NCI-H1105 (cell line): ENCODE results near the gene RUNX3.

Experiments used
- DNase-seq: peaks from one replicate; lab custom pipeline; 2025; lab: John Stamatoyannopoulos, UW

The RUNX3 gene

DNA sequence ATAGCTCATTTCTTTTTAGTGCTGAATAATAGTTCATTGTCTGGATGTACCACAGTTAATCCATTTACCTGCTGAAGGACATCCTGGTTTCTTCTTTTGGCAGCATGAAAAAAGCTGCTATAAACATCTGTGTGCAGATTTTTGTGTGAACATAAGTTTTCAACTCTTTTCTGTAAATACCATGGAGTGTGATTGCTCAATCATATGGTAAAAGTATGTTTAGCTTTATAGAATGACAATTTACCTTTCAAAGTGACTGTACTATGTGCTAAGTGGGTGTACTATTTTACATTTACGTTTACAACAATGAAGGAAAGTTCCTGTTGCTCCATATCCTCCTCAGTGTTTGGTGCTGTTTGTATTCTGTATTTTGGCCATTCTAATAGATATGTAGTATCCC is 49.0 kb downstream of the RUNX3 start:
- DNase-seq: no peak

GRCh38 chr1:24878775-24879742 is 51.0 kb downstream of the RUNX3 start:
- no peak for DNase-seq

DNA sequence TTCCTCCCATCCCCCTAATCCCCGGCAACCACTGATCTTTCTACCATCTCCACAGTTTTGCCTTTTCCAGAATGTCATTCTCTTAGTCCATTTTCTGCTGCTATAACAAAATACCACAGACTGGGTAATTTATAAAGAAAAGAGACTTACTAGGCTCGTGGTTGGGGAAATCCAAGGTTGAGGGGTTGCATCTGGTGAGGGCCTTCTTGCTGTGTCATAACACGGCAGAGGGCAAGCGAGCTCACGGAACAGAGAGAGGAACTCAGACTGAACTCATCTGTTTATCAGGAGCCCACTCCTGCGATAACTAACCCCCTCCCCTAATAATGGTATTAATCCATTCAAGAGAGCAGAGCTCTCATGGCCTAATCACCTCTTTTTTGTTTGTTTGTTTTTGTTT is 52.0 kb downstream of the RUNX3 start:
- no peak for DNase-seq

DNA sequence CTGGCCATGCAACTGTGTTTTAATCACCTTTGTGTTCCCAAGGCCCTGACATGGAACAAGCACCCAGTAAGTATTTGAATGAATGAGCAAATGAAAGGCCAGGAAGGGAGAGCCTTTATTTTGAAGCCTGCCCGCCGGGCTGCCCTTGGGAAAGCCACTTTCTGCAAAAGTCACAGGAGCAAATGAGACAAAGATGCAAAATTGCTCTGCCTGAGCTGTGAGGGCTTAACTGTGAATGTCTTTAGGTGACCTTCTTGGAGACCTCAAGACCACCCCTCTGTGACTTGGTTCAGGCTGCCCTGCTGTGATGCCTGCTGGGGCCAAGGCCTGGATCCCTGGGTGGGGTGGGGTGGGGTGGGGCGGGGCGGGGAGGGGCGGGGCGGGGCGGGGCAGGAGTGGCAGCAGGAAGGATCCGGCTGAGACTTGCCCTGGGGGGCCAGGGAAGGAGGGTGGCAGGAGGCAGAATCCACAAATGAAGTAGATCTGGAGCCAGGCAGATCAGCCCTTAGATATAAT is 54.0 kb downstream of the RUNX3 start:
- DNase-seq: no peak

GRCh38 chr1:24875257-24875656 is 54.8 kb downstream of the RUNX3 start:
- DNase-seq: no peak

- DNase-seq: no peak
Observed at GRCh38 chr1:24874611-24875234, 55.4 kb downstream of the RUNX3 start.

DNA sequence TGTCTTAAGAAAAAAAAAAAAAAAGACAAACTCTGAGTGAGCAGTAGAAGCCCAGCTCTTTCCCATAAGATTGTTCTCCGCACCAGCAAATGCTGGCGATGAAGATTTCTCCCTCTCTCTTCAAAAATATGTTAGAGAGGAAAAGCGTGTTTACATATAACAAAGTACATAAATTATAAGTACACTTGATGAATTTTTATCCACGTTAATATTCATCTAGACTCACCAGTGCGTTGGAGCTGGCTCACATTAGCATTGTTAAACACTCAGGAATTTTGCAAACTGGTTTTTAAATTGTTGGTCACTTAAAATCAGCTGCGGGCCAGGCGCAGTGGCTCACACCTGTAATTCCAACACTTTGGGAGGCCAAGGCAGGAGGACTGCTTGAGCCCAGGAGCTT is 56.0 kb downstream of the RUNX3 start:
- no peak for DNase-seq

GRCh38 chr1:24873148-24873547 is 56.9 kb downstream of the RUNX3 start:
- no peak for DNase-seq

DNA sequence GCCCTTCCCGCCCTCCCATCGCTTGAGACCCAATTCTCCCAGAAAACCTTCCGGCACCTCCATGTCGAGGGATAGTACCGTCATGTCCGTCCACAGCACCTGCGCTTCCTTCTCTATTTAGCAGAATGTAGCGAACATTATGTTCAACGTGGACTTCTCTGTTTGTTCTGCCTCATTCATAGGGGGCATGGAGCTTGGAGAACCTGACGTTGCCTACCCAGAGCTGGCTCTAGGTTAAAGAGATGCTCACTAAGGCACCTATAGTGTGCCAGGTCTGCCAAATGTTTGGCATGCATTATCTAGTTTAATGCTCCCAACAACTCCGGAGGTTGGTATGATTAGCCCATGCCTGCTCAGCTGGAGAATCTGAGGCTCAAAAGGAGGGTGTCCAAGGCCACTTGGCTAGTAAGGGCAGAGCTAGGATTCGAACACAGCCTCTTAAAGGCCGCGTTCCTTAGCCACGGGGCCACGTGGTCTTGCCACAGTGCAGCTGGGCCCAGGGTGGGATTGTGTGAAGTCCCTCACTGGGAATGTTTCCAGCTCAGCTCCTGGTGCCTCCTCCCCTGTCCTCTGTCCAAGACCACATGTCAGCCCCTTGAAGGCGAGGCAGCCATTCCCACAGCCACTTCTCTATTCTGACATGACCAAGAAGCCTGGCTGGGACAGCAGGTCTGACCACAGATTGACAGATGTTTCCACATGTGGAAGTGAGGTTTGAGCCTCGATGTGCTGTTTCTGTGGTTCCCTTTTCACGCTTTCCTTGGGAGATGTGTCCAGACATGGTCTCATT is 57.8 kb downstream of the RUNX3 start:
- DNase-seq: no peak

DNA sequence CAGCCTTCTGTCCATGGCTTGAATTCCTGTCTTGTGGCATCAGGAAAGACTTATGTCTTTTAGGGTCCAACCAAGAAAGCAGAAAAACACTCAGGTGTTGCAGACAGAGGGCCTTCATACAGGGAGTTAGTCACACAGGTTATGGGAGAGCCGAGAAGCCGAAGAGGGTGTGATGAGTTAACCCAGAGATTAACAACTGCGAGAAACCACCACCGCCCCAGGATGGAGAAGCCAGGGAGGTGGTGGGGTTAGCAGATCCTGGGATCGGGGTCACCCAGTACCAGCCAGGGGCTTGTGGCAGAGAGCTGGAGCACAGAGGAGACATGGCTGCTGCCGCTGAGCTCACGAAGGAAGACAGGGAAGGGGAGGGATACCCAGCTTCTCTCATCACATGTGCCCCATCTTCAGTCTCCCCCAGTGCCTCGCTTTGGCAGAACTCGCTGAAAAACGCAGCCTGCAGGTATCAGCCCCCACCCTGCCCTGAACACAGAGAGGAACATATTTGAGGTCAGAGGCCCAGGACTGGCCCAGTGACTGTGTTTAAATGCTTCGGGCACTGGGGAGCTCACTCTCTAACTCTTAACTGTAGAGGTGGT is 58.7 kb downstream of the RUNX3 start:
- DNase-seq: no peak

- DNase-seq: no peak
Observed at GRCh38 chr1:24870551-24871195, 59.4 kb downstream of the RUNX3 start.

- no peak for DNase-seq
Observed at GRCh38 chr1:24868016-24868875, 61.8 kb downstream of the RUNX3 start.

GRCh38 chr1:24867084-24867870 is 62.8 kb downstream of the RUNX3 start:
- DNase-seq: no peak

- no peak for DNase-seq
Observed at GRCh38 chr1:24866211-24867083, 63.6 kb downstream of the RUNX3 start.

GRCh38 chr1:24865587-24865986 is 64.5 kb downstream of the RUNX3 start:
- DNase-seq: no peak

DNA sequence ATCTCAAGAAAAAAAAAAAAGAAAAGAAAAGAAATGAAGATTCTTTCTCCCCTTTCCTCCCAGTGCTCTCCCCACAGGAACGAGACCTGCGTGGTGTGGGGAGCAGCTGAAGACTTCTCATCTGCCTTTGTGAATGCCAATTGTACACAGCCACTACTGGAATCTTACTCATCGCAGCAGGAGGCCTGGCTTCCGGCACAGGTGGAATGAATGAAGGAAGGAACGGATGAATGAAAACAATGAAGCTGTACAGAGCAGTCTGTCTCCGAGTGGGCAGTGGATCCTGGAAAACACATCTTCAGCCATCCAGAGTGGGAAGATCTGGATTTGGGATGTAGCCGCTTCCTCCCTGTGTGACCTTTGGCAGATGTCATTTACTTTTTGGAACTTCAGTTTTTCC is 64.9 kb downstream of the RUNX3 start:
- DNase-seq: no peak

DNA sequence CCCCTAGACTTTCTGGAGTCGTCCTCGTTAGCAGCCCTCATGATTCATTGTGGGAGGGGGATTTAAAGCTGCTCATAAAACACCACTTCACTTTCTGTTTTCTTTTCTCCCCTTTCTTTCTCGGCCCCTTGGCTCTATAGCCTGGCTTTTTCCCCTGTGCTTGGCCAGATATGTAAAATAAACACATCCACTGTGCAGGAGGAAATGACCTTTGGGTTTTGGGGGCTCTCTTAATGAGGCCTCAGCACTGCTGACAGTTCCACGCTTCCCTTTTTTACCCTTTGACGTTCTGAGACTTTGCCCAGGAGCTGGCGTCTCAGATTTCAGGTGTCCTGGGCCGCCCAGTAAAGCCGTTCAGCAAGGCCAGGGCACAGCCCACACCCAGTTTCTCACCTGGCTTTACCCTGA is 65.7 kb downstream of the RUNX3 start:
- no peak for DNase-seq

- DNase-seq: no peak
Observed at GRCh38 chr1:24862775-24863483, 67.1 kb downstream of the RUNX3 start.
